GM19099 (cell line): ENCODE data around the gene FMNL3.
"Not testable (repeated sequence)": the region's sequence is repeated elsewhere in the genome, so short reads cannot be mapped to it uniquely, and the experiment has no call there.

ENCODE experiments used
- POLR2A ChIP-seq: IDR thresholded peaks from 3 replicates; pipeline ENCODE4 v1.6.1; 2011; ENCODE audit warnings: low read depth; ENCODE audit not compliant: insufficient read length; ENCODE audit errors: extremely low read depth

FMNL3 gene

DNA sequence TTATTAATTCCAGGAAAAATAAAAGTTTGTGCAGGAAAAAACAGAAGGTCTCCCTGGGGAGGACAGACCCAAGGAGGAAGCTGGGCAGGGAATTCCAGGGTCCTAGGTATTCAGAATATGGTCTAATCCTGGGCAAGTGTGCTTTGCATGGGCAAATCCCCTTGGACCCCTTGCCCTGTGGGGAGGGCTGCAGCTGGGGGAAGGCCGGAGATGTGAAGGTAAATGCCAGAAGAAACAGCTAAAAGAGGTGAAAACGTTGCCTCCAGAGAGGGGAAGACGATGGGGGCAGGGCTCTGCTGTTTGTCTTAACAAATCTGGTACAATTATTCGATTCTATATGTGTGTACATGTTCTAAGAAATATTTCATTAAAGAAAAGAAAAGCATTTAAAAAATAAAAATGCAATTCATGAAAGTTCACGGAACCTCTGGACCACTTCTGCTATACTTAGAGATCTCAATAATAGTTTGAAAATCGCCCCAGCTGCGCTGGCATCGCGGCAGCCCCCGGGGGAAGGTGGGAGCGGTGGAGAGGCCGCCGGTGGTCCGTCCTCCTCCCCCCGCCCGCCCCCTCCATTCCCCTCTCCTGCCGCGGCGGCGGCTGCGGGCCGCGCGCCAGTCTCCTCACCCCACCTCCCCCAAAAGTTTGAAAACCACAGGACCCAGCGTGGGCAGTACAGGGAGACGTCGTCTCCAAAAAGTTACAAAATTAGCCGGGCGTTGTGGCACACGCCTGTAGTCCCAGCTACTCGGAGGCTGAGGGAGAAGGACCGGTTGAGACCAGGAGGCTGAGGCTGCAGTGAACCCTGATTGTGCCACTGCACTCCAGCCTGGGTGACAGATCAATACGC, 85.3 kb downstream of the FMNL3 start:
- TF ChIP-seq POLR2A = no peak

DNA sequence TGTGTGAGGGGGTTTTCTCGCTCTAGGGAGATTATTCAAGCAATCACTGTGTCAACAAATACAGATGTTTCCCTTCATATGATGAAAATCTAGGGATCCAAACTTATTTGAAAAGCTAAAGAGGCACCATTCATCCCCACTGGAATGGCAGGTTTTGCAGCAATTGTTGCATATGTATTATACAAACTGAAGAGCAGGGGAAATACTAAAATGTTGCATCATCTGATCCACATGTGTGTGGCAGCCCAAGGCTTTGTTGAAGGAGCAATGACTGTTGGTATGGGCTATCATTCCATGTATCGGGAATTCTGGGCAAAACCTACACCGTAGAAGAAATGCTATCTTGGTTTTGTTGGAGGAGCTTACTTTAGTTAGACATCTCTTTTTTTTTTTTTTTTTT, 87.9 kb downstream of the FMNL3 start:
- TF ChIP-seq POLR2A = no peak

DNA sequence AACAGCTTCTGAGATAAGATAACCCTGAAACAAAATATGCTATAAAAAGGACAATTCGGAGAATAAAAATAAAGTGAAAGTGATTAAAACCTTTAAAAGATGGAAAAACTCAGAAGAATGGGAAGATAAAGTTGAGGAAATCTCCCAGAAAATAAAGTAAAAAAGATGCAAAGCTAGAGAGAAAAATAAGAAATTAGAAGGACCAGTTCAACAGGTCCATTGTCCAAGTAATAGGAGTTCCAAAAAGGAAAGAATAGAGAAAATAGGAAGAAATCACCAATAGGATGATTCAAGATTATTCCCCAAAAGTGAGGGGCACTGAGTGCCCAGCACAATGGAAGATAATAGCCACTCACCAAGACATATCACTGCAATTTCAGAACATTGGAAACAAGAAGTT, 88.6 kb downstream of the FMNL3 start:
- no peak for TF ChIP-seq POLR2A

DNA sequence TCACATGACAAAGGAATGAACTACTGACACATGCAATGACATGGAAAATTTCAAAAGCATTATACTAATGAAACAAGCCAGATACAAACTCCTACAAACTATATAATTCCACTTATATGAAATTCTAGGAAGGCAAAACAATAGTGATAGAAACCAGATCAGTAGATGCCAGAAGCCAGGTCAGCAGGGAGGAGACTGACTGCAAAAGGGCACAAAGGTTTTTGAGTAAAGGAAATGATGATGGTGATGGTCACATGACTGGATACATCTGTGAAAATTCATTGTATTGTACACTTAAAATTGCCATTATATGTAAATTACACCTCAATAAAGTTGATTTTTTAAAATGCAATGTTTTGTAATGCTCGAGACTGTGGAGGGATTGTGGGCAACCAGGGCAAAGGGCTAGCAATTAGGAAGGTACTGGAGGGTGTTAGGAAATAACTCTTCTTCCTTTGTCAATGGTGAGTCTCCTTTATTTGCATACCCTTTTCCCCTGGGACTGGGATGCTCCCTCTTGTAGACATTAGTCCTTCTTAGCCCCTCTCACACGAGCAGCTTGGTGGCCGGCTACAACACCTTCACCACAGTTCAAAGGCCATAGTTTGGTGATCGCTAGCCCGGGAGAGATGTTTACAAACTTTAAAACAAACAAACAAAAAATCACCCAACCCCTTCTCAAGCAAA, 90.5 kb downstream of the FMNL3 start:
- no peak for TF ChIP-seq POLR2A

DNA sequence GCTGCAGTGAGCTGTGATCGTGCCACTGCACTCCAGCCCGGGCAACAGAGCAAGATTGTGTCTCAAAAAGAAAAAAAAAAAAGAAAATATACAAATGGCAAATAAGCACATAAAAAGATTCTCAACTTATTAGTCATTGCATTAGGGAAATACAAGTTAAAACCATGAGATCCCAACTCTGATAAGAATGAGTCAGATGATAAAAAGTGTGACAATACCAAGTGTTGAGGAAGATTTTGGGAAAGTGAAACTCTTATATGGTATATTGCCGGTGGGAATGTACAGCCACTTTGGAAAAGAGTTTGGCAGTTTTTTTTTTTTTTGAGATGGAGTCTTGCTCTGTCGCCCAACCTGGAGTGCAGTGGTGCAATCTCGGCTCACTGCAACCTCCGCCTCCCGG, 91.5 kb downstream of the FMNL3 start:
- no peak for TF ChIP-seq POLR2A

DNA sequence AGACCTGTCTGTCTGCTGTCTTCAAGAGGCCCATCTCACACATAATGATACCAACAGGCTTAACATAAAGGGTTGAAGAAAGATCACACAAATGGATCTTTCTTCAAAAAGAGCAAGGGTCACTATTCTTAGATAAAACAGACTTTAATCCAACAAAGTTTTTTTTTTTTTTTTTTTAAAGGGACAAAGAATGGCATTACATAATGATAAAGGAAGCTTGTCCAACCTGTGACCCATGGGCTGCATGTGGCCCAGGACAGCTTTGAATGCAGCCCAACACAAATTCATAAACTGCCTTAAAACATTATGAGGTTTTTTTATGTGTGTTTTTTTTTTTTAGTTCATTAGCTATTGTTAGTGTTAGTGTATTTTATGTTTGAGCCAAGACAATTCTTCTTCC, 95.0 kb downstream of the FMNL3 start:
- no peak for TF ChIP-seq POLR2A

DNA sequence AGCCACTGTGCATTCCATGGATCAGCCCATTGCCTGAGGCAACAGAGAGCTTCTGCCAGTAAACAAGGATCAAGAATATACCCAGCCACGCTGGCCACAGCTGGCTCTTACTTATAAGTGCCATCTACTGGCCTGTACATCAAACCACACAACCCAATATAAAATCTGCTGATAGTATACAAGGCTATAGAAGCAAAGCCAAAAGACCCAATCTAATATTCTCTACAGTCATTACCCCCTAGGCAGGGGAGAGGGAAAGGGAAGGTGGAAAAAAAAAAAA, 97.4 kb downstream of the FMNL3 start:
- TF ChIP-seq POLR2A = no peak

DNA sequence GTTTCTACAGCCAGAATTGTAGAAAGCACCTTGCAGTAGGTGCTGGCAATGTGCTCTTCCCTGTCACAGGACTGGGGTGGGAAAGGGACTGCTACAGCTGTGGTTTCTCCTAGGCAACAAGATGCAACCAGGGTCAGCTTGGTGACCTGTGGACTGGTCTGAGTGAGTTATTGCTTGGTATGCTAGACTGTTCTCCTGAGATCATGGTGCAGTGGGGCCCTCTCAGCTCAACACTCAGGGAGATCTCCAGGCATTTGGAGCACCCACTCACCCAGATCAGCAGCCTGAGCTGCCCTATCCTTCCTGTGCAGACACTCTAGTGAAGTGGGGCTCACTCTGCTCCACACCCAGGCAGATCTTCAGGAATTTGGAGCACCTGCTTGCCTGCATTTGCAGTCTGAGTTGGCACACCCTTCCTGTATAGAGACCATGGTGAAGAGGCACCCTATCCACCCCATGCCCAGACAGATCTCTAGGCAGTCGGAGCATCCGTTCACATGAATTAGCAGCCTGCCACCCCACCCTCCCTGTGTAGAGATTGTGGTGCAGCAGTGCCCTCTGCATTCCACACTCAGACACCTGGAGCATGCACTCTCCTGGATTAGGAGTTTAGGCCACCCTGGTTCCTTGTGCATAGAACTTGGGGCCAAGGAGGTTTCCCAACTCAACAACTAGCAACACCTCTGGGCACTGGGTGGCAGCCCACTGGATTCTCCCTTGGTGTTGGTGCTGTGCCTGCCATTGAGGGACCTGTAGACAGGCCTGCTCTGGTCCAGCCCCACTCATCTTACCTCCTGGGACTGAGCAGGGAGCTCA, 97.9 kb downstream of the FMNL3 start:
- no peak for TF ChIP-seq POLR2A

DNA sequence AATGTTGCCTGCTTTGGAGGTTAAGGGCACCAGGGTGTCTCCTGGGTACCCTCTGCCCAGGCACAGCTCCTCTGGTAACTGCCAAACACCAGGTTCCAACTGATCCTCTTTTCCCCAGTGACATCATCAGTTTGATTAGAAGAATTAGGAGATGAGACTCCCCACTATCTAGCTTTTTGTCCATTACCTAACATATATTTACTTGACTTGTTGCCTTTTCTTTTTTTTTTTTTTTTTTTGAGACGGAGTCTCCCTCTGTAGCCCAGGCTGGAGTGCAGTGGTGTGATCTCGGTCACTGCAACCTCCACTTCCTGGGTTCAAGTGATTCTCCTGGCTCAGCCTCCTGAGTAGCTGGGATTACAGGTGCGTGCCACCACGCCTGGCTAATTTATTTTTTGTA, 101.7 kb downstream of the FMNL3 start, which contains the start of gene FAM186B:
Gene FAM186B (minus strand): TSS at position 101 of the 400 bp plus-strand sequence. CDS start 162 bp downstream, outside the sequence.
- TF ChIP-seq POLR2A = not testable (repeated sequence)

DNA sequence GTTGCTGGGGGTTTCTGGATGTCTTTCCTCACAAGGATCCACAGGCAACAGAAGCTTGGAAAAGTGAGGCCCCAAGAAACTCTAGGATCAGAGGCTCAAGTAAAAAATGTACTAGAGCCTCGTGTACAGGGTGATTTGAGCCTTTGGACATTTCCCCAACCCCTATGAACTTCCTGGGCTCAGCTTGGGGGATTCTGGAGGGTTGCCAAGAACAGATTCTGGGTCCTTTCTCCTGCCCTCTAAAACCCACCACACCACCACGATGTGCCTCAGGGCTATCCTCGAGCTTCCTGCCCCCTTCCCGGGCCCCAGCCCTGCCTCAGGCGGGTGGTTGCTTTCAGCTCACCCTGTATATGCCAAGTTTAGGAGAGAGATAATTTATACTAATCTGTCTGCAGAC, 102.3 kb downstream of the FMNL3 start:
- TF ChIP-seq POLR2A = no peak

DNA sequence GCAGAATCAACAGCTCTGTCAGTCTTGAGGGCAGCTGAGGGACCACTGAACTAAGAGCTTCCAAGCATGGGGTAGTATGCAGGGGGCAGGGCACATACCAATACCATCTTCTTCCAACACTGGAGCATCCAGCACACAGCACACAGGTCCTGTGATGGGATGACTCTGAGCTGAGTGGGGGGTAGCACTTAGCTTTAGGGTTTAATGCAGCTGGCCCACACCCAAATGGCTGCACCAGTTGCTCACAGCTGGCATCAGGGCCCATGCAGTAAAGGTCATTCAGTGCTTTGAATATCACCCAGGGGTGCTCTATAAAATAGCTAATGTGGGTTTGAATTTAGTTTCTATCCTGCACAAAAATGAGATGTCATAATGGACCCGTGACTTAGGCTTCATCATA, 103.5 kb downstream of the FMNL3 start:
- no peak for TF ChIP-seq POLR2A

DNA sequence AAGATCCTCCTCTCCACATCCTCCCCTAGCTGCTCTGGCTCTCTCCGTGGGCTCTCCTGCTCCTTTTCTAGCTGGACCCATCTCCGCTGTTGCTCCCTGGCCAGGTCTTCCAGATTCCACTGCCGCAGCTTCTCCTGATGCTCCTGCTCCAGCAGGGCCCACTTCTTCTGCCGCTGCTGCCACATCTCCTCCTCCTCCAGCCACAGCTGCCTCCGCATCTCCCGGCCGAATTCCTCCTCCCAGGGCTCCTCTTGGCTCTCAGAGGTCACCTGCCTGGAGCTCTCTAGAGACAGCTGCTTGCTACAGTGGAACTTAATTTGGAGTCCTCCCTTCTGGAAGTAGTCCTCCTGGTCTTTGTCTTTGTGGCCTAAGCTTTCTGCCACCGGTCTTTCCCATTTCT, 107.2 kb downstream of the FMNL3 start:
- no peak for TF ChIP-seq POLR2A

DNA sequence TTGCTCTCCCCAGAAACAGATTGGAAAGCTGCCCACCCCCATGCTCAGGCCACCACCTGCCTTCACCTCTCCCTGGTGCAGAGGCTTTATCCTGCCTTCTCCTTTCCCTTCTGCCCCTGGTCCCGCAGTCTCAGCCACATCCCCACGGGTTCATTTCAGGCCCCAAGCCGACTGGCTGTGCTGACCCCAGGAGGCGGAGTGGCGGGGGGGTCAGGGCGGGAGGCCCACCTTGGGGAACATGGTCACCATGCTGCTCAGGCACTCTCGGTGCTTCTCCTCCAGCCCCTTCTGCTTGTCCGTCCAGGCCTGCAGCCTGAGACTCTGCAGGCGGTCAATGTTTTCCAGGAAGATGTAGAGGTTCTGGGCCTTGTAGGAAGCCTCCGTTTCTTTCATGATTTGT, 108.7 kb downstream of the FMNL3 start:
- no peak for TF ChIP-seq POLR2A

DNA sequence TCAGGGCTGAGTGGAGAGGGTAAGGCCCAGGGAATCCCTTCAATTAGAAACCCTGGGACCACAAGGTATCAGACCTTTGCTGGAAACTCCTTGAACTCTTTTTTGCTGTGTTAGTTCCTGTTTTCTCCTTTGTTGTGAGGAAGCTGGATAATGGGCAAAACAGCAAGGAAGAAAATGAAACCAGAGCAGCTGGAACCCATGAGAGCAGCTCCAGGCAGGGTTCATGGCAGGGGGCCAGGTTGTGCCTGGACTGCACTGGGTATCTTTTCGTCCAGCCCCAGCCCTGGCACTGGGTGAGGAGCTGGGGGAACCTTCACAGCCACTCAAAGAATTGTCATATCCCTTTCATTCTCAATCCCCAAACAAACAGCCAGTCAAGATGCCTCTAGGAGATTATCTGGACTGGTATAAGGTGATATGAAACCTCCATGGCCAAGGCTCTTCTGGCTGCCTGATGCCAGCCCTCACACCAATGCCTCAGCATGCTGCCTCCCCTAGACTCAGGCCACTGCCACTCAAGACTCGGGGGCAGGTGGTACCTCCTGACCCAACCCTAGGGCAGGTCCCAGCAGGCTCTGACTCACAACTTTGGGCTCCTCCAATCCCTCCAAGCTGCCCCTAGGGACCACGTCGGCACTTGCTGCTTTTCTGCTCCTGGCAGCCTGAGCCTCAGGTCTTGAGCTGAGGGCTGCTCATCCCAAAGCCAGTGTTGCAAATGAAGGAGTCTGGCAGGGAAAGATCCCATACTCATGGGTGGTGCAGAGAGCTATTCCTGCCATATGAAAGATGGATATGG, 118.3 kb downstream of the FMNL3 start:
- TF ChIP-seq POLR2A = no peak

DNA sequence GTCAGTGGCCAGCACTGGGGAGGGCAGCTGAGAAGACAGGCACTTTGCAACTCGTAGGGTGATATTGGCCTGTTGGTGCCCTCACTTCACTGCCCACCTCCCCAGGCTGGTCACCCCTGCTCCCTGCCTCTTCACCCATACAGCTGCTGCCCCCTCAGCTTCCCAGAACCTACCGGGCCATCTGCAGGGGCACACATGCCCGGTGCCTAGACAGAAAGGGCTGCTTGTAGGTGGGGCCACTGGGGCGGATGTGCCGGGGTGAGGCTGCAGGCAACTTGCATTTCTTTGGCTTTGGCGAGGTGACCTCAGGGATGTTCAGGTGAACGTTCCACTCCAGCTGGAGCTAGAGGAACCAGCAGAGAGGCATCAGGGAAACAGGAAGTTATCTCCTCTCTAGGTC, 118.9 kb downstream of the FMNL3 start:
- no peak for TF ChIP-seq POLR2A
